Right lobe of liver (tissue), 6 donors: ENCODE measurements around the gene SNX32. TPM values are rescaled to one million over a fixed set of nuclear protein-coding genes. Genes with fewer than 3 reads are reported as not detected.
A peak's percentile ranks its signal among the peaks of the same experiment; 100 is the strongest.

ENCODE experiments used
- ATAC-seq, 4 donors: fragments of 200-7000 bp; cut with Tn5 transposase; one replicate each; pipeline ENCODE4 v1.9.1; 2020; ENCODE audit warnings: mild to moderate bottlenecking in 4 of 4, moderate library complexity in 4 of 4
- DNase-seq, 3 donors: peaks; one replicate each; pipeline ENCODE4 v3.0.0-alpha.2; 2020
- H3K27ac ChIP-seq, 3 donors: fragments of 200-600 bp; one replicate each; pipeline ENCODE4 v1.8.0; 2022
- H3K27me3 ChIP-seq, 2 donors: fragments of 200-600 bp; one replicate each; pipeline ENCODE4 v1.8.0; 2022
- H3K36me3 ChIP-seq, 4 donors: fragments of 200-600 bp; sonication (generic) in 1 of 4; one replicate each; pipeline versions ENCODE4 v1.5.1 to v1.8.0; 2017 to 2022; ENCODE audit warnings: control low read depth in 1 of 4
- H3K4me1 ChIP-seq, 4 donors: fragments of 200-600 bp; sonication (generic) in 1 of 4; one replicate each; pipeline versions ENCODE4 v1.5.1 to v1.8.0; 2017 to 2022; ENCODE audit warnings: control low read depth in 1 of 4
- H3K4me3 ChIP-seq, 3 donors: fragments of 200-600 bp; one replicate each; pipeline ENCODE4 v1.8.0; 2022
- H3K9me3 ChIP-seq, 4 donors: fragments of 200-600 bp; sonication (generic) in 1 of 4; one replicate each; pipeline versions ENCODE4 v1.5.1 to v1.8.0; 2017 to 2022; ENCODE audit warnings: control low read depth in 1 of 4
- CTCF ChIP-seq, 4 donors: fragments of 200-600 bp in 3 of 4; fragments of 450-650 bp in 1 of 4; IDR thresholded peaks; one replicate each; pipeline versions ENCODE4 v1.5.1 to v1.8.0; 2016 to 2022; ENCODE audit warnings: antibody characterized with exemption in 4 of 4, mild to moderate bottlenecking in 2 of 4
- POLR2A ChIP-seq: fragments of 450-650 bp; IDR thresholded peaks from one replicate; pipeline ENCODE4 v1.6.1; 2017; ENCODE audit warnings: antibody characterized with exemption, mild to moderate bottlenecking
- WGBS: methylation state at CpG from one replicate; pipeline ENCODE4 v1.1.6; 2018; ENCODE audit warnings: low coverage, low lambda C conversion rate; ENCODE audit not compliant: insufficient coverage; ENCODE audit errors: missing lambda C conversion rate; 5-methylcytosine and 5-hydroxymethylcytosine counted together
- intact Hi-C, 2 donors: fragments of 100-400 bp; cut with DNase I; formaldehyde crosslinking; loops; one replicate each; pipeline versions ENCODE4 v1.11.2 to v1.14.1; 2022
- total RNA-seq, 6 experiments: library from RNA; depleted of rRNA in 2 of 6; stranded (reverse); fragments of >200 nt in 2 of 6; fragmentation: NEBNext Ultra II Directional in 3 of 6; extraction: Animal tissue kit (Norgen Biotek cat#: 25700) in 3 of 6; gene quantifications; one replicate each; pipeline versions ENCODE4 v1.1.0 to v1.2.4, GENCODE V29; 2016 to 2023
- donor health status: DM: no; HTN: yes; CAD: no.
- donor health status: DM: no; HTN: no; CAD: no.
- donor health status: DM: no; HTN: no; CAD: no.
- donor health status: DM: no; HTN: yes; CAD: no.
- donor health status: DM: no; HTN: yes; CAD: no.

The SNX32 gene
- total RNA-seq, 6 experiments from 2014 or later, result 0.16 to 0.37 (median 0.31) TPM; not detected in 3

- intact Hi-C loops, result loop anchor here in 1 of 2 donors (10.0 kb wide), 2 partner anchors 97 to 187 kb away; partner anchors contain the start of gene KAT5
- Histone ChIP-seq H3K36me3 (no peaks in the 10 kb centered on the region), H3K9me3 (no peaks in the 10 kb centered on the region), H3K27ac (no peak overlapping the region), H3K4me1 (no peaks in the 10 kb centered on the region), H3K27me3 (no peaks in the 10 kb centered on the region), H3K4me3 (no peak overlapping the region)
- TF ChIP-seq CTCF (IDR thresholded peaks at IDR 0.05) (no peak), POLR2A (no peak)
- DNase-seq, result peak in 1 of 3 donors; percentile 40
- ATAC-seq, result no peak
- WGBS, result 46% methylated on average over 9 of the region's 19 CpGs
Observed at GRCh38 chr11:65811764-65812475, 21.8 kb upstream of the SNX32 start.

GRCh38 chr11:65814131-65814985 is 19.4 kb upstream of the SNX32 start:
- intact Hi-C loops, result loop anchor here in 1 of 2 donors (10.0 kb wide), 2 partner anchors 100 to 190 kb away; partner anchors contain the start of gene KAT5
- DNase-seq (peak in 1 of 3 donors; percentile 41), ATAC-seq (peak in 2 of 4 donors; percentile 11 to 36)

GRCh38 chr11:65814986-65815565 is 18.7 kb upstream of the SNX32 start:
- Histone ChIP-seq H3K27me3 (no peaks in the 10 kb centered on the region), H3K36me3 (no peaks in the 10 kb centered on the region), H3K4me1 (no peaks in the 10 kb centered on the region), H3K4me3 (no peak overlapping the region), H3K9me3 (no peaks in the 10 kb centered on the region), H3K27ac (no peak overlapping the region)
- no peak for ATAC-seq
- DNase-seq, result no peak
- intact Hi-C loops, result loop anchor here (5.0 to 10.0 kb wide), 3 partner anchors 100 to 190 kb away; partner anchors contain the start of gene KAT5 (in 2 of the 2)
- TF ChIP-seq POLR2A, result no peak
- no peak for TF ChIP-seq CTCF (IDR thresholded peaks at IDR 0.05)
- WGBS, result 99% methylated on average over 9 of the region's 16 CpGs

More at GRCh38 chr11:65814131-65814985, 19.4 kb upstream of the SNX32 start:
- H3K36me3 ChIP-seq, result no peaks in the 10 kb centered on the region
- H3K27me3 ChIP-seq, result no peaks in the 10 kb centered on the region
- no peaks in the 10 kb centered on the region for H3K9me3 ChIP-seq
- H3K4me1 ChIP-seq, result no peaks in the 10 kb centered on the region
- no peak overlapping the region for H3K27ac ChIP-seq
- no peak overlapping the region for H3K4me3 ChIP-seq
- TF ChIP-seq CTCF (IDR thresholded peaks at IDR 0.05), result no peak
- no peak for TF ChIP-seq POLR2A
- 51% methylated on average over 15 of the region's 18 CpGs for WGBS

GRCh38 chr11:65816696-65817095 is 17.1 kb upstream of the SNX32 start:
- intact Hi-C loops, result loop anchor here (5.0 to 10.0 kb wide), 3 partner anchors 102 to 192 kb away; partner anchors contain the start of gene KAT5 (in 2 of the 2)
- DNase-seq (no peak), ATAC-seq (no peak)
- H3K27me3 ChIP-seq, result no peaks in the 10 kb centered on the region
- no peaks in the 10 kb centered on the region for H3K9me3 ChIP-seq
- H3K27ac ChIP-seq, result no peak overlapping the region
- H3K4me1 ChIP-seq, result no peaks in the 10 kb centered on the region
- H3K4me3 ChIP-seq, result no peak overlapping the region
- WGBS, result 65% methylated on average over 2 of the region's 3 CpGs
- H3K36me3 ChIP-seq, result no peaks in the 10 kb centered on the region
- TF ChIP-seq POLR2A (no peak), CTCF (IDR thresholded peaks at IDR 0.05) (no peak)
